HCEC 1CT (cell line): ENCODE results near the gene TIMM22.
"Not testable (repeated sequence)": the region's sequence is repeated elsewhere in the genome, so short reads cannot be mapped to it uniquely, and the experiment has no call there.

Experiments
- DNase-seq: peaks from one replicate; pipeline ENCODE4 v3.0.0-alpha.2; 2017

Gene TIMM22

GRCh38 chr17:996554-997344, at the start of gene TIMM22:
TIMM22 (plus strand) TSS chr17:997129; CDS start chr17:997143, 14 bp downstream.
- DNase-seq = peak; percentile 97

DNA sequence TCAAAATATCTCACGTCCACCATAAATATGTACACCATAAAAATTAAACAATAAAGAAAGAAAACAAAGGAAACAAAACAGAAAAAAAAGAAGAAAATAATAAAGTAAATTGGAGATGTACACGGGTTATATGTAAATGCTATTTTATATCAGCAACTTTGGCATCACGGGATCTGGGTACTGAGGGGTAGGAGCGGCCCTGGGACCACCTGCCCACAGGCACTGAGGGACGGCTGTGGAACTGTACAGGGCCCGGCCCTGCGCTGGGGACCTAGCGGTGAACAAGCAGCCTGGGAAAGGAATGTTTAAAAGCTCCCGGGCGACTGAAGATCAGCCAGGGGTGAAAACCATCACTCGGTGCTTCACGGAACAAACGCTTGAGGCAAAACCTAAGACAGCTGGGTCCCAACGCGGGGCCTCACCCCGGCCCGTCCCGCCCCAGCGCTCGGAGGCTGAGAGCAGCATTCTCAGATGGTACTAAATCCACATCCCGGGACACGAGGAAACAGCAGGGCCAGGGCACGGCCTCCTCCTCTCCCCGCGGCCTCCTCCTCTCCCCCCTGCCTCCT, 48.6 kb upstream of the TIMM22 start:
- no peak for DNase-seq

- no peak for DNase-seq
Observed at GRCh38 chr17:949623-950303, 47.2 kb upstream of the TIMM22 start.

- DNase-seq = peak; percentile 87
Observed at GRCh38 chr17:951325-952132, 45.4 kb upstream of the TIMM22 start.

DNA sequence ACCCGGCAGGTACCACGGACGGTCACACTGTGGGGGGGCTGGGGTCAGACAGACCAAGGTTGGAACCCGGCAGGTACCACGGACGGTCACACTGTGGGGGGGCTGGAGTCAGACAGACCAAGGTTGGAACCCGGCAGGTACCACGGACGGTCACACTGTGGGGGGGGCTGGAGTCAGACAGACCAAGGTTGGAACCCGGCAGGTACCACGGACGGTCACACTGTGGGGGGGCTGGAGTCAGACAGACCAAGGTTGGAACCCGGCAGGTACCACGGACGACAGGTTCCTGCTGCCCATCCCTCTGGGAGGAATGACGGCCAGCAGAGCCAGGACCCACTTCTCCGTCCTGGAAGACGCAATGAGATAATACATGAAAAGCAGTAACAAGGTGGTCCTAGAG, 44.3 kb upstream of the TIMM22 start:
- not testable (repeated sequence) for DNase-seq

DNA sequence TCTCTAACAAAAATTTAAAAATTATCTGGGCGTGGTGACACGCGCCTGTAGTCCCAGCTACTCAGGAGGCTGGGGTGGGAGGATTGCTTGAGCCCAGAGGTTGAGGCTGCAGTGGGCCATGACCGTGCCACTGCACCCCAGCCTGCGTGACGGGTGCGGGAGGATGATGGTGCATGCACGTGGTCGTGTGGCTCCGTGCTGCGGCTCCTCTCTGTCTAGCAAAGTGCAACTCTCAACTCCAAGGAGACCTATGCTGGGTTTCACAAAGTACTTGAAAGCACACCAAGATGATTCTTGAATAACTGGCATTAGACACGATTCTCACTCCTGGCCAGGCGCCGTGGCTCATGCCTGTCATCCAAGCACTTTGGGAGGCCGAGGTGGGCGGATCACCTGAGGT, 43.2 kb upstream of the TIMM22 start:
- no peak for DNase-seq

DNA sequence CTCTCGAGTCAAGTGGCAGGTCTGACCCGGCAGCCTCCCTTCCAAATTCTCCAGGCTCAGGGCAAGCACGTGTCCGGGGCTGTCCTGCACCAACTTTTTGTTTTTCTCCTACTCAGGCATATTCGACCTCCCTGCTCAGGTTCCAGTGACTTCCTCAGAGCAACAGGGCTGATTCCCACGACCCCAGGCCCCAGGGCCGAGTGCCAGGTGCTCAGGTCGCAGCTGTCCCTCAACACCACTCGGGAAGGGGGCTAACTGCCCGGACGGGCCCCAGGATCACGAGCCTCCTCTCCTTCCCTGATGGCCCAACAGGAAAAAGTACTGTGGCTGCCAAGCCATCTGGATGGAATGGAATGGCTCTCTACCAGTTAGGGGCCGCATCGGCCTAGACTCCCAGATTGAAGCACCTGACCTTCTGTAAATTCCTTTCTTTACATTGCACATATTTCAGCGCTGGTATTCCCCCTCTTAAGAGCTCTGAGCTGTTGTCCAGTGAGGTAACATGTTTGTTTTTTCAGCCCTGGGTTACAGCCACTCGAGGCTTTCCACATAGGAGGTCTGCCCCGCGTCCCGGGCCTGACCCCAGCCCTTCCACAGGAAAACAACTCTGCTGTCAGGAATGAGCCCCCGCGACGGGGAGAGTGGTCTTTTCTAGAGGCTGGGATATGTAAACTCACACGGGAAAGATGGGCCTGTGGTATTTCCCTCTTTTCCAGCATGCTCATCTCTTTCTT, 42.3 kb upstream of the TIMM22 start:
- no peak for DNase-seq

- DNase-seq = no peak
Observed at GRCh38 chr17:956905-957304, 40.0 kb upstream of the TIMM22 start.

DNA sequence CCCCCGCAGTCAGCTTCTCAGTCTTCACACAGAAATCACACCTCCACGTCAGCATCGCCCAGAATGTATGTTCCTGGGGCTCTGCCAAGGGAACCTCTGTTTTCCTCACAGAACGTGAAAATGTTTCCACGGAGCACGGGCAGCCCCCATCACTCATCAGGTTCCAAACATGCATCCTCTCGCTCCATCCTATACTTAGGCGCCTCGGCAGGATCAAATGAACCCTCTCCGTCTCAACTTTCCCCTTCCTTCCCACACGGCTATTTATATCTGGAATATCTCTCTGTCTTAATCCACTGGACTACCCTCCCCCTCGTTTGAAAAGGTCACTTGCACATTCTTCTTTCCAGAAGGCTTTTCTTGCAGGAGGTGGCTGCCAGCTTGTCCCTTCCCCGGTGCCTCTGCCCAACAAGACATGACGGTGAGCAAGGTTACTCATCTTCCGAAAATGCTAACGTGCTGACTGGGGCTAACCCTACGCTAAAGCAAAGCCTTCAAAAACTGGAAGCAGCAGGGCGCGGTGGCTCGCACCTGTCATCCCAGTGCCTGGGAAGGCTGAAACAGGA, 39.0 kb upstream of the TIMM22 start:
- DNase-seq = no peak

GRCh38 chr17:958712-959451, 38.0 kb upstream of the TIMM22 start:
- no peak for DNase-seq

DNA sequence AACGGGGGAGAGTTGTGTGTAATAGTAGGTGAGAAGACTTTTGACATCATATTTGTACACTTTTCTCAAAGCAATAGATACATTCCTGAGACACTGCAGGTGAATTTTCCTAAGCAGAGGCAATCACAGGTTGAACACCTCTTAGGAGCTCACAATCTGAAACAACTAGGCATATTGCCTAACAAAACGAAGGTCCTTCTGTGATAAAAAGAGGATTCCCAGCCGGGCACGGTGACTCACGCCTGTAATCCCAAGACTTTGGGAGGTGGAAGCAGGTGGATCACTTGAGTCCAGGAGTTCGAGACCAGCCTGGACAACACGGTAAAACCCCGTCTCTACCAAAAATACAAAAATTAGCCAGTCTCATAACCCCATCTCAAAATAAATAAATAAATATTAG, 34.8 kb upstream of the TIMM22 start:
- DNase-seq = no peak

- no peak for DNase-seq
Observed at GRCh38 chr17:962670-963069, 34.3 kb upstream of the TIMM22 start.

DNA sequence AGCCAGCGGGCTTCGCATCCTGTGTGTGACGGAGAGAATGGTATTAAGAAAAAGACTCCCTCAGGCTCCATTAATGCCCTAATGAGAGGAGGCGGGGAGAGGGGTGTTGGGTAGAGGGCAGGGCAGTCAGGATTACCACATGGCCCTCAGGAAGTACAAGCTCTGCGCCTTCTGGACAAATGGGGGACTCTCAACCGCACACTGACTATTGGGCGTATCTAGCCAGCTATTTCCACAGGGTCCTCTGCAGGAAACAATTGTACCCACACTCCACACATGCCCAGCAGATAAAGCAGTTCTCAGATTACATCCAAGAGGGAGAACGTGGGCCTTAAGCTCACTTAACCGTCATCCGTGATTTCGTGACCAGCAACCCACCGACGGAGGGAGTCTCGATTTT, 32.1 kb upstream of the TIMM22 start:
- no peak for DNase-seq

- DNase-seq = no peak
Observed at GRCh38 chr17:965311-965989, 31.5 kb upstream of the TIMM22 start.

DNA sequence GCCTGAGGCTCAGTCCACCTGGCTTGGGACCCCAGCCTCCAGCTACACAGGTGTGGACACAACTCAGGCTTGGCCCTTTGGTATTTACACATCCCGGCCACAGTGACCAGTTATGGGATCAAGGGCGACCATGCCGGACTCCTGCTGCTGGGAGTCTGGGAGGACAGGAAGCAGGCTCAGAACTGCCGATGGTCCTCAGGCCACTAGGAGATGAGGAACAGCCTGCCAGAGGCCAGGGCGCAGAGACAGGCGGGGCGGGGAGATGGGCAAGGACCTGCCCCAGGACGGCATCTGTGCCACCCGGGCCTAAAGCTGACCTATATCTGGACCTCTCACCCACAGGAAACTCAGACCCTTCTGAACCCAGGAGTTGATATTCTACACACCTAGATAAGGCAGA, 29.8 kb upstream of the TIMM22 start:
- no peak for DNase-seq

DNA sequence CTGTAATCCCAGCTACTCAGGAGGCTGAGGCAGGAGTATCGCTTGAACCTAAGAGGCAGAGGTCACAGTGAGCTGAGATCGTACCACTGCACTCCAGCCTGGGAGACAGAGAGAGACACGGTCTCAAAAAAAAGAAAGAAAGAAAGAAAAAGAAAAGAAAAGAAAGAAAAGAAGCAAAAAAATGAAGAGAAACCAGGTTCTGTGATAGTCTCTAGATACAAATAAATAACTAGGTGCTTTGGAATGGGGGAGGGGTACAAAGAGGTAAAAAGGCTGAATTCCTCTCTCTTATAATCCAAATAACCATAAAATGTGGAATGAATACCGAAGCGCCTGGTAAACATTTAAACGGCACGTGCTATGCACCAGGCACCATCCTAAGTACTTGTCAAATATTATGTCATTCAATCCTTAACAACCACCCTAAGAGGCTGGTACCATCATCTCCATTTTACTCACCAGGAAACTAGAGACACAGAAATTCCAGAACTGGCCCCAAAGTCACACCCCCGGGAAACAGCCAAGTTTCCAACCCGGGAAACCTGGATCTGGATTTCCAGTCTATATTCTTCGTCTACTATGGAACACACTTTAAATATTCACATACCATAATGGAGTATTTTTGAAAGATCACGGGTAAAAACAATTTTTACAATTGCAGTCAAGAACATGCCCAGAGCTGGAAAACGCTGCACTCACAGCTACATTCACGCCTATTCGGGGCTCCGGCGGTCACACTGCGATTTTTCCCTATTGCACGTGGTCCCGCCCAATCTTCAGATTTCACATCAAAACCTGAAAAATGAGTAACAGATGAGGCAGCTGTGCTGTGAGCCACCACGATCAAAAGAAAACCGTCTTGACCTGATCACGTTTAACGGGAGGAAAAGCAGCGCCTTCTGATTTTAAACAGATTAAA, 27.9 kb upstream of the TIMM22 start:
- peak; percentile 60 for DNase-seq

- DNase-seq = peak; percentile 5
Observed at GRCh38 chr17:969811-970355, 27.0 kb upstream of the TIMM22 start.

GRCh38 chr17:970364-970763, 26.6 kb upstream of the TIMM22 start:
- DNase-seq = no peak

- DNase-seq = not testable (repeated sequence)
Observed at GRCh38 chr17:971861-972260, 25.1 kb upstream of the TIMM22 start.
